GM12878 (cell line): ENCODE results near the gene CTCFL. TPM values are rescaled to one million over a fixed set of nuclear protein-coding genes. Genes with fewer than 3 reads are reported as not detected.

Experiments used
- ATAC-seq: fragments of 200-7000 bp; cut with Tn5 transposase; 3 replicates; pipeline ENCODE4 v1.9.1; 2020; ENCODE audit warnings: mild to moderate bottlenecking, moderate library complexity
- BruUV-seq: library from RNA; stranded (reverse); fragments of 400-500 nt; replicated peaks from 2 replicates; lab custom pipeline; 2021; lab: Mats Ljungman, UMichigan
- CTCF ChIA-PET: fragments of 300-600 bp; sonication (Branson Sonifier 250); formaldehyde crosslinking; extraction: SDS; loops from one replicate; lab custom pipeline; 2021; ENCODE audit warnings: inconsistent platforms; lab: Yijun Ruan, JAX
- POLR2A ChIA-PET: fragments of 350-600 bp; formaldehyde crosslinking; extraction: SDS; loops from one replicate; lab custom pipeline; 2021; ENCODE audit warnings: inconsistent platforms; lab: Charles Lee
- RAD21 ChIA-PET: fragments of 300-600 bp; sonication (Branson Sonifier 250); formaldehyde crosslinking; loops from one replicate; lab custom pipeline; 2023; ENCODE audit warnings: antibody characterized with exemption; ENCODE audit not compliant: unreplicated experiment; lab: Charles Lee
- SMC1A ChIA-PET: fragments of 300-600 bp; sonication (Branson Sonifier 250); formaldehyde crosslinking; loops from one replicate; lab custom pipeline; 2023; ENCODE audit not compliant: unreplicated experiment, uncharacterized antibody; lab: Charles Lee
- DNase-seq: peaks from one replicate; pipeline ENCODE4 v3.0.0-alpha.2; 2011; ENCODE audit warnings: low read depth, low spot score
- FAIRE-seq: peaks from 3 replicates; lab custom pipeline; 2011; peaks lifted over from hg19 to GRCh38; lab: Jason Lieb, UNC
- H2AFZ ChIP-seq: 2 replicates; pipeline ENCODE4 v1.6.0; 2011; ENCODE audit warnings: low read depth, low read length, control low read depth; ENCODE audit not compliant: control insufficient read depth
- H3K27ac ChIP-seq: 2 replicates; pipeline ENCODE4 v1.5.1; 2011; ENCODE audit warnings: control low read depth; ENCODE audit not compliant: control insufficient read depth, insufficient read depth
- H3K27me3 ChIP-seq, 2 experiments: replicated peaks in 1 of 2; 2 replicates each; pipeline versions ENCODE4 v1.6.0 to v1.6.1; 2011; ENCODE audit warnings: low read length in 1 of 2; ENCODE audit not compliant: control insufficient read depth in 2 of 2, insufficient read depth in 2 of 2
- H3K36me3 ChIP-seq, 2 experiments: 2 replicates each; pipeline ENCODE4 v1.5.1; 2011; ENCODE audit warnings: low read length in 1 of 2; ENCODE audit not compliant: control insufficient read depth in 2 of 2, insufficient read depth in 2 of 2
- H3K4me1 ChIP-seq: 2 replicates; pipeline ENCODE4 v1.6.1; 2011; ENCODE audit warnings: mild to moderate bottlenecking, low read length, moderate library complexity, mixed read lengths; ENCODE audit not compliant: control insufficient read depth, insufficient read depth
- H3K4me2 ChIP-seq: 2 replicates; pipeline ENCODE4 v1.6.0; 2011; ENCODE audit warnings: control low read depth; ENCODE audit not compliant: control insufficient read depth, insufficient read depth
- H3K4me3 ChIP-seq: fragments of 200-600 bp; sonication (generic); 2 replicates; pipeline ENCODE4 v1.5.1; 2016
- H3K79me2 ChIP-seq: 2 replicates; pipeline ENCODE4 v1.6.0; 2011; ENCODE audit warnings: low read length; ENCODE audit not compliant: control insufficient read depth, insufficient read depth
- H3K9ac ChIP-seq: 2 replicates; pipeline ENCODE4 v1.8.0; 2011; ENCODE audit warnings: low read length, control low read depth, mixed read lengths; ENCODE audit not compliant: control insufficient read depth, insufficient read depth
- H3K9me3 ChIP-seq: replicated peaks from 3 replicates; pipeline ENCODE4 v1.5.1; 2011; ENCODE audit warnings: mild to moderate bottlenecking, low read length; ENCODE audit not compliant: control insufficient read depth, insufficient read depth
- H4K20me1 ChIP-seq: 2 replicates; pipeline ENCODE4 v1.6.0; 2011; ENCODE audit not compliant: control insufficient read depth, insufficient read depth
- ATF7 ChIP-seq: fragments of 450-650 bp; IDR thresholded peaks from 2 replicates; pipeline ENCODE4 v1.6.1; 2016; ENCODE audit warnings: low read depth, mild to moderate bottlenecking
- BRCA1 ChIP-seq: IDR thresholded peaks from 2 replicates; pipeline ENCODE4 v1.6.1; 2011; ENCODE audit warnings: low read depth, low read length, improper control_type of control experiment
- CREM ChIP-seq: IDR thresholded peaks from 2 replicates; pipeline ENCODE4 v1.6.1; 2014; ENCODE audit warnings: antibody characterized with exemption, low read depth
- ESRRA ChIP-seq: IDR thresholded peaks from 2 replicates; pipeline ENCODE4 v1.6.1; 2012; ENCODE audit warnings: mild to moderate bottlenecking, low read length, improper control_type of control experiment
- EZH2 ChIP-seq: IDR thresholded peaks from 2 replicates; pipeline ENCODE4 v1.6.1; 2012; ENCODE audit warnings: low read depth, mild to moderate bottlenecking, control low read depth, inconsistent platforms, low read length, borderline replicate concordance; ENCODE audit not compliant: control insufficient read depth
- JUND ChIP-seq: IDR thresholded peaks from 2 replicates; pipeline ENCODE4 v1.6.1; 2012; ENCODE audit warnings: low read depth, mild to moderate bottlenecking, low read length, improper control_type of control experiment, moderate library complexity
- MEF2A ChIP-seq: IDR thresholded peaks from 2 replicates; pipeline ENCODE4 v1.6.1; 2011; ENCODE audit warnings: low read depth, mild to moderate bottlenecking, low read length, moderate library complexity; ENCODE audit not compliant: insufficient read depth
- MXI1 ChIP-seq: fragments of 150-350 bp; IDR thresholded peaks from 2 replicates; pipeline ENCODE4 v1.6.1; 2011; ENCODE audit warnings: low read depth, mild to moderate bottlenecking, inconsistent platforms, low read length, improper control_type of control experiment
- NKRF ChIP-seq: fragments of 450-650 bp; conservative IDR thresholded peaks from 2 replicates; pipeline ENCODE4 v1.6.1; 2017; ENCODE audit warnings: mild to moderate bottlenecking, moderate library complexity
- NR2C1 ChIP-seq: fragments of 450-650 bp; IDR thresholded peaks from 2 replicates; pipeline ENCODE4 v1.6.1; 2017; ENCODE audit warnings: antibody characterized with exemption, mild to moderate bottlenecking, moderate library complexity
- POLR2AphosphoS5 ChIP-seq: IDR thresholded peaks from 2 replicates; pipeline ENCODE4 v1.6.1; 2011; ENCODE audit warnings: mild to moderate bottlenecking, low read length, inconsistent platforms
- RFX5 ChIP-seq: IDR thresholded peaks from 2 replicates; pipeline ENCODE4 v1.6.1; 2011; ENCODE audit warnings: low read depth, low read length, improper control_type of control experiment
- SIX5 ChIP-seq: IDR thresholded peaks from 2 replicates; pipeline ENCODE4 v1.6.1; 2011; ENCODE audit warnings: mild to moderate bottlenecking, low read depth, low read length, moderate library complexity; ENCODE audit not compliant: severe bottlenecking
- SUPT20H ChIP-seq: IDR thresholded peaks from 2 replicates; pipeline ENCODE4 v1.6.1; 2011; ENCODE audit warnings: low read depth, mild to moderate bottlenecking, low read length, moderate library complexity, borderline replicate concordance; ENCODE audit not compliant: control insufficient read depth
- TAF1 ChIP-seq: IDR thresholded peaks from 2 replicates; pipeline ENCODE4 v1.6.1; 2011; ENCODE audit warnings: mild to moderate bottlenecking, low read depth, low read length, borderline replicate concordance
- WGBS: methylation state at CpG from one replicate; pipeline ENCODE4 v1.1.6; 2016; ENCODE audit warnings: low lambda C conversion rate; ENCODE audit not compliant: insufficient replicate concordance, insufficient coverage; ENCODE audit errors: missing lambda C conversion rate; 5-methylcytosine and 5-hydroxymethylcytosine counted together
- in situ Hi-C: fragments of 300-500 bp; cut with MboI; formaldehyde crosslinking; loops from 9 replicates; pipeline ENCODE4 v1.14.3; 2018; ENCODE audit warnings: mixed read lengths
- intact Hi-C: fragments of 100-400 bp; cut with micrococcal nuclease; formaldehyde crosslinking; loops from one replicate; pipeline ENCODE4 v1.14.2; 2022; ENCODE audit not compliant: unreplicated experiment
- polyA plus RNA-seq, 11 experiments: library from polyadenylated mRNA; depleted of rRNA in 4 of 11; unstranded in 6 of 11; stranded (reverse) in 5 of 11; fragments of >200 nt; fragmentation: Nextera tagmentation in 4 of 11; fragmentation: Illumina TruSeq in 1 of 11; extraction: Ambion mirVana in 4 of 11; extraction: Trizol in 1 of 11; gene quantifications; 1 replicate in 1 of 11; 2 replicates in 10 of 11; pipeline versions ENCODE4 v1.2.1 to v1.2.3, GENCODE V29; 2011 to 2016; ENCODE audit warnings: inconsistent platforms in 2 of 11, missing spikeins in 2 of 11, low read depth in 1 of 11
- total RNA-seq, 4 experiments: library from RNA; depleted of rRNA in 3 of 4; stranded (reverse); fragments of >200 nt in 3 of 4; fragmentation: Illumina TruSeq in 1 of 4; extraction: Trizol in 1 of 4; gene quantifications; 2 replicates each; pipeline versions ENCODE4 v1.2.1 to v1.2.3, GENCODE V29; 2013 to 2021
- TF ChIP-seq, protein P1 (sequence below): fragments of 150-350 bp; IDR thresholded peaks from 2 replicates; pipeline ENCODE4 v1.6.1; 2014; ENCODE audit warnings: mild to moderate bottlenecking, low read depth, low read length
- TF ChIP-seq, protein P2 (sequence below): fragments of 450-650 bp; IDR thresholded peaks from 2 replicates; pipeline ENCODE4 v1.6.1; 2017; ENCODE audit warnings: low read depth, mild to moderate bottlenecking, moderate library complexity
- TF ChIP-seq, protein P3 (sequence below): fragments of 450-650 bp; IDR thresholded peaks from 2 replicates; pipeline ENCODE4 v1.6.1; 2017; ENCODE audit warnings: borderline replicate concordance

CTCFL gene
- total and polyA plus RNA-seq, 10 of the 15 experiments (the other 5 are each of a cell fraction or from before 2014, with no cell fraction given), result 0.06 to 0.20 (median 0.11) TPM; not detected in 4

GRCh38 chr20:57527728-57528127, 2.8 kb upstream of the CTCFL start:
- ChIA-PET CTCF (interaction anchor here (1.3 kb wide), 1 partner anchor 559 kb away, joined by 4 read pairs; no protein-coding TSS in a partner anchor), POLR2A (no interaction called here), RAD21 (no interaction called here), SMC1A (no interaction called here)
- ATAC-seq (no peak), DNase-seq (no peak), FAIRE-seq (no peak)
- Histone ChIP-seq H3K4me3 (no peak overlapping the region), H3K36me3 (no peaks in the 10 kb centered on the region), H3K27ac (no peak overlapping the region), H3K4me1 (no peaks in the 10 kb centered on the region; the same call in 1 of the 2 replicates), H3K9ac (no peak overlapping the region), H4K20me1 (no peaks in the 10 kb centered on the region), H3K79me2 (no peaks in the 10 kb centered on the region), H3K9me3 (no peaks in the 10 kb centered on the region; the same call in 2 of the 3 replicates), H3K4me2 (no peak overlapping the region), H2AFZ (no peak overlapping the region), H3K27me3 (no peaks in the 10 kb centered on the region)
- 62% methylated on average over 6 of the region's 6 CpGs for WGBS
- TF ChIP-seq SUPT20H (no peak), CREM (no peak), NKRF (no peak), BRCA1 (no peak), SIX5 (no peak), POLR2AphosphoS5 (no peak), EZH2 (no peak), NR2C1 (no peak), RFX5 (no peak), ESRRA (no peak), TAF1 (no peak), JUND (no peak), MXI1 (no peak), MEF2A (no peak), ATF7 (no peak)
- TF ChIP-seq, protein P1, sequence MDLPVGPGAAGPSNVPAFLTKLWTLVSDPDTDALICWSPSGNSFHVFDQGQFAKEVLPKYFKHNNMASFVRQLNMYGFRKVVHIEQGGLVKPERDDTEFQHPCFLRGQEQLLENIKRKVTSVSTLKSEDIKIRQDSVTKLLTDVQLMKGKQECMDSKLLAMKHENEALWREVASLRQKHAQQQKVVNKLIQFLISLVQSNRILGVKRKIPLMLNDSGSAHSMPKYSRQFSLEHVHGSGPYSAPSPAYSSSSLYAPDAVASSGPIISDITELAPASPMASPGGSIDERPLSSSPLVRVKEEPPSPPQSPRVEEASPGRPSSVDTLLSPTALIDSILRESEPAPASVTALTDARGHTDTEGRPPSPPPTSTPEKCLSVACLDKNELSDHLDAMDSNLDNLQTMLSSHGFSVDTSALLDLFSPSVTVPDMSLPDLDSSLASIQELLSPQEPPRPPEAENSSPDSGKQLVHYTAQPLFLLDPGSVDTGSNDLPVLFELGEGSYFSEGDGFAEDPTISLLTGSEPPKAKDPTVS, result no peak
- TF ChIP-seq, protein P2, sequence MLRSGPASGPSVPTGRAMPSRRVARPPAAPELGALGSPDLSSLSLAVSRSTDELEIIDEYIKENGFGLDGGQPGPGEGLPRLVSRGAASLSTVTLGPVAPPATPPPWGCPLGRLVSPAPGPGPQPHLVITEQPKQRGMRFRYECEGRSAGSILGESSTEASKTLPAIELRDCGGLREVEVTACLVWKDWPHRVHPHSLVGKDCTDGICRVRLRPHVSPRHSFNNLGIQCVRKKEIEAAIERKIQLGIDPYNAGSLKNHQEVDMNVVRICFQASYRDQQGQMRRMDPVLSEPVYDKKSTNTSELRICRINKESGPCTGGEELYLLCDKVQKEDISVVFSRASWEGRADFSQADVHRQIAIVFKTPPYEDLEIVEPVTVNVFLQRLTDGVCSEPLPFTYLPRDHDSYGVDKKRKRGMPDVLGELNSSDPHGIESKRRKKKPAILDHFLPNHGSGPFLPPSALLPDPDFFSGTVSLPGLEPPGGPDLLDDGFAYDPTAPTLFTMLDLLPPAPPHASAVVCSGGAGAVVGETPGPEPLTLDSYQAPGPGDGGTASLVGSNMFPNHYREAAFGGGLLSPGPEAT, result no peak
- TF ChIP-seq, protein P3, sequence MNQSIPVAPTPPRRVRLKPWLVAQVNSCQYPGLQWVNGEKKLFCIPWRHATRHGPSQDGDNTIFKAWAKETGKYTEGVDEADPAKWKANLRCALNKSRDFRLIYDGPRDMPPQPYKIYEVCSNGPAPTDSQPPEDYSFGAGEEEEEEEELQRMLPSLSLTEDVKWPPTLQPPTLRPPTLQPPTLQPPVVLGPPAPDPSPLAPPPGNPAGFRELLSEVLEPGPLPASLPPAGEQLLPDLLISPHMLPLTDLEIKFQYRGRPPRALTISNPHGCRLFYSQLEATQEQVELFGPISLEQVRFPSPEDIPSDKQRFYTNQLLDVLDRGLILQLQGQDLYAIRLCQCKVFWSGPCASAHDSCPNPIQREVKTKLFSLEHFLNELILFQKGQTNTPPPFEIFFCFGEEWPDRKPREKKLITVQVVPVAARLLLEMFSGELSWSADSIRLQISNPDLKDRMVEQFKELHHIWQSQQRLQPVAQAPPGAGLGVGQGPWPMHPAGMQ, result no peak
- BruUV-seq, result no TSS peak
- in situ Hi-C loops (no loop called here), intact Hi-C loops (no loop called here)
